Breast epithelium (tissue), 4 donors: ENCODE data around the gene GOLGA6L10. TPM values are rescaled to one million over a fixed set of nuclear protein-coding genes. Genes with fewer than 3 reads are reported as not detected.

Experiments used
- DNase-seq, 2 donors: peaks; one replicate each; pipeline ENCODE4 v3.0.0-alpha.2; 2019; ENCODE audit warnings: low spot score in 2 of 2
- H3K27ac ChIP-seq, 2 donors: fragments of 200-600 bp; sonication (generic) in 1 of 2; one replicate each; pipeline ENCODE4 v1.5.1; 2016 to 2019; ENCODE audit warnings: mild to moderate bottlenecking in 1 of 2
- H3K27me3 ChIP-seq, 2 donors: fragments of 200-600 bp; sonication (generic) in 1 of 2; one replicate each; pipeline versions ENCODE4 v1.5.1 to v1.6.0; 2017 to 2019; ENCODE audit warnings: control low read depth in 1 of 2, mild to moderate bottlenecking in 1 of 2
- H3K36me3 ChIP-seq: fragments of 200-600 bp; one replicate; pipeline ENCODE4 v1.5.1; 2019
- H3K4me1 ChIP-seq, 2 donors: fragments of 200-600 bp; sonication (generic); one replicate each; pipeline ENCODE4 v1.5.1; 2016 to 2019; ENCODE audit warnings: control low read depth in 1 of 2
- H3K4me3 ChIP-seq, 3 donors: fragments of 200-600 bp; sonication (generic); 1 replicate in 2 of 3; 2 replicates in 1 of 3; pipeline ENCODE4 v1.5.1; 2016 to 2019; ENCODE audit warnings: mild to moderate bottlenecking in 3 of 3, moderate library complexity in 2 of 3
- H3K9me3 ChIP-seq, 2 donors: fragments of 200-600 bp; sonication (generic) in 1 of 2; one replicate each; pipeline ENCODE4 v1.5.1; 2016 to 2019; ENCODE audit warnings: control low read depth in 1 of 2
- CTCF ChIP-seq, 3 donors: fragments of 450-650 bp; IDR thresholded peaks; one replicate each; pipeline ENCODE4 v1.5.1; 2016 to 2017; ENCODE audit warnings: antibody characterized with exemption in 3 of 3, mild to moderate bottlenecking in 3 of 3, moderate library complexity in 3 of 3
- POLR2A ChIP-seq: fragments of 450-650 bp; IDR thresholded peaks from one replicate; pipeline ENCODE4 v1.6.1; 2016; ENCODE audit warnings: antibody characterized with exemption, mild to moderate bottlenecking, moderate library complexity
- POLR2AphosphoS5 ChIP-seq, 3 donors: sonication (generic); formaldehyde crosslinking; IDR thresholded peaks; one replicate each; pipeline ENCODE4 v1.6.1; 2017; ENCODE audit warnings: antibody characterized with exemption in 3 of 3
- intact Hi-C: fragments of 100-400 bp; cut with DNase I; formaldehyde crosslinking; loops from one replicate; pipeline ENCODE4 v1.15.1; 2023; ENCODE audit warnings: low total_unique reads
- total RNA-seq, 3 donors: library from RNA; depleted of rRNA; stranded (reverse); fragments of >200 nt; gene quantifications; one replicate each; pipeline ENCODE4 v1.1.0, GENCODE V29; 2016

Gene GOLGA6L10
- total RNA-seq, 3 donors from 2014 or later, result 0.48 to 2.6 (median 1.6) TPM

- TF ChIP-seq CTCF (IDR thresholded peaks at IDR 0.05) (no peak), POLR2A (no peak), POLR2AphosphoS5 (IDR thresholded peaks at IDR 0.05) (no peak)
- H3K4me3 ChIP-seq, result no peak overlapping the region
- H3K36me3 ChIP-seq, result no peaks in the 10 kb centered on the region
- no peak overlapping the region for H3K27ac ChIP-seq
- no peaks in the 10 kb centered on the region for H3K27me3 ChIP-seq
- DNase-seq, result no peak
- intact Hi-C loops, result no loop called here
- H3K4me1 ChIP-seq, result no peaks in the 10 kb centered on the region
- peaks cover 0 to 3% of the 10 kb centered on the region in 2 donors for H3K9me3 ChIP-seq
These were observed 39.5 kb downstream of the GOLGA6L10 start for GRCh38 chr15:82309802-82310201.

GRCh38 chr15:82307714-82308081 is 41.6 kb downstream of the GOLGA6L10 start:
- Histone ChIP-seq H3K9me3 (peaks cover 0 to 3% of the 10 kb centered on the region in 2 donors), H3K27me3 (no peaks in the 10 kb centered on the region), H3K4me1 (no peaks in the 10 kb centered on the region), H3K27ac (no peak overlapping the region), H3K36me3 (no peaks in the 10 kb centered on the region), H3K4me3 (no peak overlapping the region)
- intact Hi-C loops, result no loop called here
- no peak for TF ChIP-seq POLR2AphosphoS5 (IDR thresholded peaks at IDR 0.05)
- TF ChIP-seq CTCF (IDR thresholded peaks at IDR 0.05), result no peak
- no peak for TF ChIP-seq POLR2A
- DNase-seq, result peak in 1 of 2 donors; percentile 25

GRCh38 chr15:82306791-82307713 is 42.2 kb downstream of the GOLGA6L10 start:
- intact Hi-C loops, result no loop called here
- H3K4me3 ChIP-seq, result no peak overlapping the region
- DNase-seq, result peak in 1 of 2 donors; percentile 46
- TF ChIP-seq POLR2AphosphoS5 (IDR thresholded peaks at IDR 0.05) (no peak), CTCF (IDR thresholded peaks at IDR 0.05) (no peak), POLR2A (no peak)
- peaks cover 0 to 3% of the 10 kb centered on the region in 2 donors for H3K9me3 ChIP-seq
- no peaks in the 10 kb centered on the region for H3K27me3 ChIP-seq
- H3K36me3 ChIP-seq, result no peaks in the 10 kb centered on the region
- H3K4me1 ChIP-seq, result no peaks in the 10 kb centered on the region
- no peak overlapping the region for H3K27ac ChIP-seq

GRCh38 chr15:82305621-82306048 is 43.6 kb downstream of the GOLGA6L10 start:
- no peak overlapping the region for H3K4me3 ChIP-seq
- no peak for TF ChIP-seq CTCF (IDR thresholded peaks at IDR 0.05)
- no peak for TF ChIP-seq POLR2A
- no peak for TF ChIP-seq POLR2AphosphoS5 (IDR thresholded peaks at IDR 0.05)
- H3K36me3 ChIP-seq, result no peaks in the 10 kb centered on the region
- H3K27me3 ChIP-seq, result no peaks in the 10 kb centered on the region
- H3K27ac ChIP-seq, result no peak overlapping the region
- H3K9me3 ChIP-seq, result no peaks in the 10 kb centered on the region
- H3K4me1 ChIP-seq, result no peaks in the 10 kb centered on the region
- DNase-seq, result no peak
- intact Hi-C loops, result no loop called here

GRCh38 chr15:82304778-82305090 is 44.5 kb downstream of the GOLGA6L10 start:
- no peak overlapping the region for H3K27ac ChIP-seq
- intact Hi-C loops, result no loop called here
- no peak overlapping the region for H3K4me3 ChIP-seq
- no peak for TF ChIP-seq POLR2A
- TF ChIP-seq POLR2AphosphoS5 (IDR thresholded peaks at IDR 0.05), result no peak
- TF ChIP-seq CTCF (IDR thresholded peaks at IDR 0.05), result no peak
- no peaks in the 10 kb centered on the region for H3K27me3 ChIP-seq
- H3K4me1 ChIP-seq, result no peaks in the 10 kb centered on the region
- no peak for DNase-seq
- H3K9me3 ChIP-seq, result no peaks in the 10 kb centered on the region
- H3K36me3 ChIP-seq, result no peaks in the 10 kb centered on the region
